Measurements from ENCODE around the gene ELOVL5. TPM values are rescaled to one million over a fixed set of nuclear protein-coding genes. Genes with fewer than 3 reads are reported as not detected.
"Not testable (repeated sequence)": the region's sequence is repeated elsewhere in the genome, so short reads cannot be mapped to it uniquely, and the experiment has no call there.

The ELOVL5 gene
- total RNA-seq, 4 donors from 2014 or later = 14.3 to 63.1 (median 29.2) TPM

DNA sequence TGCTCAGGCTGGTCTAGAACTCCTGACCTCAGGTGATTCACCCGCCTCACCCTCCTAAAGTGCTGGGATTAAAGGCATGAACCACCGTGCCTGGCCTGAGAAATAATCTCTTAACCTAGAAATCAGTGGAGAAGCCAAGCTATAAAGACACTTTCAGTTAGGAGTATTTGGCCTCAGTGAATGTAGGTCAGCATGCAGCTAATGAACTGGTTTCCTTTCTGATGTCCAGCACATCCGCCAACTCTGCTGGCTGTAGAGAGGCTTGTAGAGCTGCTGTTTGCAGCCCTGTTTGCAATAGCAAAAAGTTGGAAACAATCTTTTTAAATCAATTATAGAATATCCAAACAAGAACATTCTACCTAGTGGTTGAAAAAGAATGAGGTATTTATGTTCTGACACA is 42.4 kb upstream of the ELOVL5 start:
- H3K9me3 ChIP-seq = no peaks in the 10 kb centered on the region
- intact Hi-C loops (cut with DNase I; ENCODE audit: low total_unique reads) = no loop called here
- H3K27ac ChIP-seq = no peak overlapping the region
- in situ Hi-C loops (cut with MboI; ENCODE audit: low pct_ligation_motif_present in 1 of 4, low pct_unique_long_range_greater_than_20kb in 1 of 4, low sequenced_read_pairs in 3 of 4) = no loop called here
- H3K27me3 ChIP-seq = no peaks in the 10 kb centered on the region
- 79 to 100% methylated on average over 1 to 3 of the region's 3 CpGs for WGBS, 2 donors (ENCODE audit: low coverage in 1 of 2)
- H3K4me3 ChIP-seq = no peak overlapping the region
- DNase-seq = no peak
- H3K4me1 ChIP-seq = no peaks in the 10 kb centered on the region
- TF ChIP-seq POLR2AphosphoS5 (IDR thresholded peaks at IDR 0.05) = no peak
- TF ChIP-seq, protein P1, sequence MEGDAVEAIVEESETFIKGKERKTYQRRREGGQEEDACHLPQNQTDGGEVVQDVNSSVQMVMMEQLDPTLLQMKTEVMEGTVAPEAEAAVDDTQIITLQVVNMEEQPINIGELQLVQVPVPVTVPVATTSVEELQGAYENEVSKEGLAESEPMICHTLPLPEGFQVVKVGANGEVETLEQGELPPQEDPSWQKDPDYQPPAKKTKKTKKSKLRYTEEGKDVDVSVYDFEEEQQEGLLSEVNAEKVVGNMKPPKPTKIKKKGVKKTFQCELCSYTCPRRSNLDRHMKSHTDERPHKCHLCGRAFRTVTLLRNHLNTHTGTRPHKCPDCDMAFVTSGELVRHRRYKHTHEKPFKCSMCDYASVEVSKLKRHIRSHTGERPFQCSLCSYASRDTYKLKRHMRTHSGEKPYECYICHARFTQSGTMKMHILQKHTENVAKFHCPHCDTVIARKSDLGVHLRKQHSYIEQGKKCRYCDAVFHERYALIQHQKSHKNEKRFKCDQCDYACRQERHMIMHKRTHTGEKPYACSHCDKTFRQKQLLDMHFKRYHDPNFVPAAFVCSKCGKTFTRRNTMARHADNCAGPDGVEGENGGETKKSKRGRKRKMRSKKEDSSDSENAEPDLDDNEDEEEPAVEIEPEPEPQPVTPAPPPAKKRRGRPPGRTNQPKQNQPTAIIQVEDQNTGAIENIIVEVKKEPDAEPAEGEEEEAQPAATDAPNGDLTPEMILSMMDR (IDR thresholded peaks at IDR 0.05) = no peak
- TF ChIP-seq POLR2A (IDR thresholded peaks at IDR 0.05) = no peak
- TF ChIP-seq EP300 (IDR thresholded peaks at IDR 0.05; ENCODE audit: low read depth) = no peak
- H3K36me3 ChIP-seq = no peaks in the 10 kb centered on the region

DNA sequence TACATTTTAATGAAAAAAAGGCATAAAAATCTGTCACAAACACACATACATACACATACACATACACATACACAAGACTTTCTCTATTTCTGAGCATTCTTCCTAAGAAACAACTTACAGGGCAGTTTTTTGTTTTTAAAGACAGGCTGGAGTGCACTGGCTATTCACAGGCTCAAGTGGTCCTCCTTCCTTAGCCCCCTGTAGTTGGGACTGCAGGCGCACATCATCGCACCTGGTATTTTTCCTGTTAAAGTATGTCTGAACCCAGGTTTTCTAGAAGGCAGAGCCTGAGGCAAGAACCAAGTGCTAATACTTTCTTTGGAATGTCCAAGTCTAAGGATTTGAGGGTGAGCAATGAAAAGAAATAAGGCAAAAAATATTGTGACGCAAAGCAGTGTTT is 41.3 kb upstream of the ELOVL5 start:
- in situ Hi-C loops (cut with MboI; ENCODE audit: low pct_ligation_motif_present in 1 of 4, low pct_unique_long_range_greater_than_20kb in 1 of 4, low sequenced_read_pairs in 3 of 4) = no loop called here
- no peak overlapping the region for H3K27ac ChIP-seq
- intact Hi-C loops (cut with DNase I; ENCODE audit: low total_unique reads) = no loop called here
- TF ChIP-seq POLR2A (IDR thresholded peaks at IDR 0.05) = no peak
- TF ChIP-seq, protein P1 (IDR thresholded peaks at IDR 0.05) = no peak
- no peak for TF ChIP-seq POLR2AphosphoS5 (IDR thresholded peaks at IDR 0.05)
- TF ChIP-seq EP300 (IDR thresholded peaks at IDR 0.05; ENCODE audit: low read depth) = no peak
- H3K36me3 ChIP-seq = no peaks in the 10 kb centered on the region
- H3K9me3 ChIP-seq = no peaks in the 10 kb centered on the region
- H3K4me3 ChIP-seq = no peak overlapping the region
- H3K4me1 ChIP-seq = no peaks in the 10 kb centered on the region
- H3K27me3 ChIP-seq = no peaks in the 10 kb centered on the region
- 72 to 80% methylated on average over 3 of the region's 3 CpGs for WGBS, 2 donors (ENCODE audit: low coverage in 1 of 2)
- no peak for DNase-seq

DNA sequence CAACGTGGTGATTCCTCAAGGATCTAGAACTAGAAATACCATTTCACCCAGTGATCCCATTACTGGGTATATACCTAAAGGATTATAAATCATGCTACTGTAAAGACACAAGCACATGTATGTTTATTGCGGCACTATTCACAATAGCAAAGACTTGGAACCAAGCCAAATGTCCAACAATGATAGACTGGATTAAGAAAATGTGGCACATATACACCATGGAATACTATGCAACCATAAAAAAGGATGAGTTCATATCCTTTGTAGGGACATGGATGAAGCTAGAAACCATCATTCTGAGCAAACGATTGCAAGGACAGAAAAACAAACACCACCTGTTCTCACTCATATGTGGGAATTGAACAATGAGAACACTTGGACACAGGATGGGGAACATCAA is 39.9 kb upstream of the ELOVL5 start:
- in situ Hi-C loops (cut with MboI; ENCODE audit: low pct_ligation_motif_present in 1 of 4, low pct_unique_long_range_greater_than_20kb in 1 of 4, low sequenced_read_pairs in 3 of 4); H3K9me3 ChIP-seq; H3K36me3 ChIP-seq; H3K27ac ChIP-seq; H3K4me1 ChIP-seq; H3K27me3 ChIP-seq; H3K4me3 ChIP-seq; intact Hi-C loops (cut with DNase I; ENCODE audit: low total_unique reads); DNase-seq: not testable (repeated sequence)
- WGBS, 2 donors (ENCODE audit: low coverage in 1 of 2) = 80 to 83% methylated on average over 2 to 3 of the region's 3 CpGs

DNA sequence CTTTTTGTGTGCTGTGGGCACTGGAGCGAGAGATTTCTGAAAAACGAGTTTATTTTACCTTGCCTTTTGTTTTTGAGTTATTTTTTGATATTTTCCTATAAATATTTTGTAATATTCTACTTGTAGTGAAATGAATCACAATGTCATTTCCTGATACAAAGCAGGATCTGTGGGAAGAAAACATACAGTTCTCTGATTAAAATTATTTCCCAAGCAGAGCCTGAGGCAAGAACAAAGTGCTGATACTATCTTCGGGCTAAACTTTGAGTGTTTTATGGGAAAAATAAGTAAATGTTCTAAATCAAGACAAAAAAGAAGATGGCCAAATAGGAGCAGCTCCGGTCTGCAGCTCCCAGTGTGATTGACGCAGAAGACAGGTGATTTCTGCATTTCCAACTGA is 33.7 kb upstream of the ELOVL5 start:
- Histone ChIP-seq H3K27ac (no peak overlapping the region), H3K27me3 (no peaks in the 10 kb centered on the region), H3K4me1 (no peaks in the 10 kb centered on the region), H3K36me3 (no peaks in the 10 kb centered on the region), H3K9me3 (no peaks in the 10 kb centered on the region), H3K4me3 (no peak overlapping the region)
- DNase-seq = no peak
- intact Hi-C loops (cut with DNase I; ENCODE audit: low total_unique reads) = no loop called here
- WGBS, 2 donors (ENCODE audit: low coverage in 1 of 2) = 74 to 77% methylated on average over 5 of the region's 5 CpGs
- TF ChIP-seq POLR2AphosphoS5 (IDR thresholded peaks at IDR 0.05) (no peak), POLR2A (IDR thresholded peaks at IDR 0.05) (no peak), EP300 (IDR thresholded peaks at IDR 0.05; ENCODE audit: low read depth) (no peak)
- TF ChIP-seq, protein P1 (IDR thresholded peaks at IDR 0.05) = no peak
- in situ Hi-C loops (cut with MboI; ENCODE audit: low pct_ligation_motif_present in 1 of 4, low pct_unique_long_range_greater_than_20kb in 1 of 4, low sequenced_read_pairs in 3 of 4) = no loop called here

DNA sequence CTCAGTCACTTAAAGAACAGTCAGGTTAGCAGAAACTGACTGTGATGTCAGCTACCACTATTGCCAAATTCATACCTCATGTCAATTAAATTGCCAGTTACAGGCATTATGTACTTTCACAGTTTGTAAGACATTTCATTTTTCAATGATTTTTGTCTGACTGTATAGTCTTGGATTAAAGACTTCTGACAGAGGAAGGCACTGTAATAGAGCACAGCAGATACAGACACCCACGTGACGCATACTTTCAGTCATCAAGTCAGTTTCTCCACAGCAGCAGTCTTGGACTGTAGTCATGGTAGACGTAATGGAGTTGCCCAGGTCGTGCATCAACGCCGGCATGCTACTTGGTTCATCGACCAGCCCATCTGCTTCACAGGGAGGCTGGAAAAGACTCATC is 29.5 kb upstream of the ELOVL5 start:
- TF ChIP-seq EP300 (IDR thresholded peaks at IDR 0.05; ENCODE audit: low read depth) (no peak), POLR2AphosphoS5 (IDR thresholded peaks at IDR 0.05) (no peak), POLR2A (IDR thresholded peaks at IDR 0.05) (no peak)
- TF ChIP-seq, protein P1 (IDR thresholded peaks at IDR 0.05) = no peak
- 90 to 96% methylated on average over 3 to 7 of the region's 7 CpGs for WGBS, 2 donors (ENCODE audit: low coverage in 1 of 2)
- intact Hi-C loops (cut with DNase I; ENCODE audit: low total_unique reads) = no loop called here

More for the DNA sequence above, 29.5 kb upstream of the ELOVL5 start:
- no peak overlapping the region for H3K4me3 ChIP-seq
- no peak overlapping the region for H3K27ac ChIP-seq
- in situ Hi-C loops (cut with MboI; ENCODE audit: low pct_ligation_motif_present in 1 of 4, low pct_unique_long_range_greater_than_20kb in 1 of 4, low sequenced_read_pairs in 3 of 4) = no loop called here
- H3K36me3 ChIP-seq = no peaks in the 10 kb centered on the region
- peaks cover 4% of the 10 kb centered on the region for H3K27me3 ChIP-seq
- no peaks in the 10 kb centered on the region for H3K9me3 ChIP-seq
- DNase-seq = no peak
- H3K4me1 ChIP-seq = no peaks in the 10 kb centered on the region
